Stimulated activated CD8-positive, alpha-beta memory T cell treated with anti-CD3 and anti-CD28 coated beads, Interleukin-15, amount 100 ng/mL, for 4 hours (primary cell): ENCODE measurements around the gene TRMT6.

Source experiments
- DNase-seq, 2 donors: peaks; one replicate each; pipeline ENCODE4 v3.0.0-alpha.2; 2020; ENCODE audit warnings: low read depth in 2 of 2

TRMT6 gene

GRCh38 chr20:5950271-5951031, at the start of gene TRMT6, which contains the start of gene MCM8:
TRMT6 (minus strand) TSS chr20:5950533; CDS start chr20:5950405, 128 bp downstream.
MCM8 (plus strand) TSS chr20:5950652; CDS start chr20:5952016, 1,364 bp downstream.
- DNase-seq = peak; percentile 93

DNA sequence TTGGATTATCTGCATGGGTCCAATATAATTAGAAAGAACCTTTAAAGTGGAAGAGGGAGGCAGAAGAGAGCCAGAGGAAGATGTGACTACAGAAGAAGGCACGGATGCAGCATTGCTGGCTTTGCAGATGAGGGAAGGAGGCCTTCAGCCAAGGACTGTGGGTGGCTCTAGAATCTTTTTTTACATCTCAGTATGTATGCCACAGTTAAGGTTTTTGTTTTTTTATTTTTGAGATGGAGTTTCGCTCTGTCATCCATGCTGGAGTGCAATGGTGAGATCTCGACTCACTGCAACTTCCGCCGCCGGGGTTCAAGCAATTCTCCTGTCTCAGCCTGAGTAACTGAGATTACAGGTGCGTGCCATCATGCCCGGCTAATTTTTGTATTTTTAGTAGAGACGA, 49.5 kb upstream of the TRMT6 start:
- no peak for DNase-seq

DNA sequence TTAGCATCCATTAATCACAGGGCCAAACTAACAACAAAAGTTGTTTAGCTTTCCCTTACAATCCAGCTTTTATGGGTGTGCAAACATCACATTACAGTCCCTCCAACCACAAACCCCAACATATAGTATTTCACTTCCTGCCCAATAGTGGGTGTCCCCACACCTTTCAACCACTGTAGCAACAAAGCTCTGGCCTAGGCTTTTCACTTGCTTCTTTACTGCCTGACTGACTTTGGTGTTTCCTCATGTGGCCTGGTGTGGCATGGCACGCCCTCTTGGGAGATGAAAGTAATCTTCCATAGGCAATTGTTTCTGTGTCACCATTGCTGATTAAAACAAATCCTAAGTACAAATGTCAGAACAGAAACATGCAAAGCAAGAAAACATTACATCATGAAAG, 46.4 kb upstream of the TRMT6 start:
- DNase-seq = peak in 1 of 2 donors; percentile 9

- DNase-seq = no peak
Measured at GRCh38 chr20:5991623-5992441, 41.5 kb upstream of the TRMT6 start.

DNA sequence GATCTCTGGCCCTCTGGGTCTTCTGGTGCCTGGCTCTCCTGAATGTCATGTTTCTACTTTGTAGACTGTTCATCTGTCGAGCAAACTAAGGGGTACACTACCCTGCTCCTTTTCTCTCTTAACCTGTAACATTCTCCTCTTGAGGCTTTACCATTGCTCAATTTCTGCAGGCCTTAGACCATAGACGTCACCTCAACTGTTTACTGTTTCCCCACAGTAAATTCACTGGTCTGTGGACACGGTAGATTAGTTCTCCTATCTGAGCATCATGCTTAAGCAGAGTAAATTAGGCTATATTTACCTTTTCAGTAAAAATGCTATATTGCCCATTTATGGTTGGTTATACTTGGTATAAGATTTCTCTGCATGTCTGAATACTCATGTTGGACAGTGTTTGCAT, 40.6 kb upstream of the TRMT6 start:
- no peak for DNase-seq

DNA sequence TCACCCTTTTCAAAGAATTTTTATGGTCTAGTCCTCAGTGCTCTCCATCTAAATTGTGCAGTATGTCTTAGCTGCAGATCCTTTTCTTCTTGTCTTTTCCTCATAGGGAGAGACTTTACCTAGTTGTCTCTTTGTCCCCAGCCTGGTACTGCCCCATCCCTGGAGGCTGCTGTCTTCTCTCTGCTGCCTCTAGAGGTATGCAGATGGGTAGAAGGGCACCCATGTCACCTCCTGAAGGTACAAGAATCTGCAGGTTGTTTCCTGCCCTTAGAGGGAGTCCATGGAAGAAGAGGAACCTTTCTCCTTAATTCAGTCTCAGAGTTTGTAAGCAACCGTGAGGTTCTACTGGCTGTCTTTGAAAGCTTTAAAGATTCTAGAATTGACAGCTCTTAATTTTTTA, 39.2 kb upstream of the TRMT6 start:
- no peak for DNase-seq

- no peak for DNase-seq
Measured at GRCh38 chr20:5987383-5987782, 37.0 kb upstream of the TRMT6 start.

DNA sequence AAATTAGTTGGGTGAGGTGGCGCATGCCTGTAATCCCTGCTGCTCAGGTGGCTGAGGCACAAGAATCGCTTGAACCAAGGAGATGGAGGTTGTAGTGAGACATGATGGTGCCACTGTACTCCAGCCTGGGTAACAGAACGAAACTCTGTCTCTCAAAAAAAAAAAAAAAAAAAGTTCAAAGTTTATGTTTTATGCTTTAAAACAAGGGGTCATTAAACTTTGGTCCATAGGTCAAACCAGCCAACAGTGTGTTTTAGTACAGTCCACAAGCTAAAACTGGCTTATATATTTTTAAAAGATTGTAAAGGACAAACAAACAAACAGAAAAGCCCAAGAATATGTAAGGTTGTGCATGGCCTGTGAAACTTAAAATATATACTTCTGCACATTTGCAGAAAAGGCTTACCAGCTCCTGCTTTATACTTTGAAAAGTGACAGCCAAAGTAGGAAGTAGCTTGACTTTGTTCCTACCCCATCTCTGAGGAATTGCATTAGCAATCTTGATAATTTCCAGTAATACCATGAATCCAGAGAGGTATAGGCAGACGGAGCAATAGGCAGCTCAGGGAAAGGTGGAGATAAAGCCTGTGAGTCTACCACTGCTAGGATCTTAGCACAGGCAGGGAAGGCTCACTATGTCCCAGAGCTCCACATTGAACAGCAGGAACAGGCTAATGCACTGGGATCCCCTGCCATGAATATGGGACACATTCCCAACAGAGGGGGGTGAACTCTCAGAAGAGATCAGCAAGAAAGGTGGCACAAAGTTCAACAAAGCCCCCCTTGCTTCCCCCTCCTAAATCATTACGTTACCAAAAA, 30.6 kb upstream of the TRMT6 start:
- no peak for DNase-seq

GRCh38 chr20:5979801-5980200, 29.5 kb upstream of the TRMT6 start:
- DNase-seq = no peak

GRCh38 chr20:5977975-5978374, 27.6 kb upstream of the TRMT6 start:
- no peak for DNase-seq

DNA sequence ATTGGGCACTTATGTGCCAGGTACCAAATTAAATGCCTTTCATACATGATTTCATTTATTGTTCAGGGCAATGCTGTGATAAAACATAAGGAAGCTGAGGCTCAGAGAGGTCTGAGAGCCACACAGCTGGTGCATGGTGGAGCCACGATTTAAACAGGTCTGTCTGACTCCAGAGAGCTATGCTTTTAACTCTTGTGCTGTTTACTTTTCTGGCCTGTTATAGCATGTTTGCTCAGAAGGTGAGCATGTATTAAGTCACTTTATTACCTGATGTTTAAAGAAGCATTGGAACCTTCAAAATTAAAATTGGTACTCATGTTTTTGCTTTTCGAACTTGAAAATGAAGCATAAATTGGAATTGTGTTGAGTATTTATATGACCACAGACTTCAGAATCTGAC, 26.9 kb upstream of the TRMT6 start:
- no peak for DNase-seq

- no peak for DNase-seq
Measured at GRCh38 chr20:5975778-5976177, 25.4 kb upstream of the TRMT6 start.

DNA sequence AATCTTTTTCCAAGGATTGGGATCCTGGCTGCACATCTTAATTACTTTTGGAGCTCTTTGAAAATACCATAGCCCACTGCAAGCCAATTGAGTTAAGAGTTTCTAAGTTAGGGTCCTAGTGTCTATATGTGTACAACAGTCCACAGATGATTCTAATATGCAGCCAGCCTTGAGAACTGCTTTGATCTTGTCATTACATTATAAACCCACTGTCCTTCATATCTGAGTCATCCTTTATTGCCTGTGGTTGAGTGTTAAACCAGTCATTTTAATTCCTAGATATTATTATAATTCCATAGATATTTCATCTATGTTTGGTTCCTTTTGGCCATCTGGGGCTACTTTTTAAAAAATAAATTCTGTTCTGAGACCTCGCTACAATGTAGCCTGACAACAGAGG, 24.2 kb upstream of the TRMT6 start:
- no peak for DNase-seq

- no peak for DNase-seq
Measured at GRCh38 chr20:5973971-5974370, 23.6 kb upstream of the TRMT6 start.

DNA sequence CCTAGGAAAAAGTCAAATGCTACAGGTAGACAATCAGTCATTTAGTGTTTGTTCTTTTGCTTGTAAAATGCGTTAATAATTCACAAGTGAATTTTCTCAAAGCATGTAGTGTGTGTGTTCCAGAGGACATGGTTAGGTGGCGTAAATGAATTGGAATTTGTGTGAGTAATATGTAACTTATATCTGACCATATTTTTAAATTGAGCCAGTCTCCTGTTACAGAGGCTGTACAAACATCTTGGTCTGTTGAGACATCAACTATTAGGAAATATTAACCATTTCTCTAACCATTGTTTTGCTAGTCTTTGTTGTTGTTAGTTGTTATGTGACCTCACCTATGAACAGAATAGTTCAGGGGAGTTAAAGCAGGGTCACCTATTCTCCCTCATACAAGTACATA, 22.8 kb upstream of the TRMT6 start:
- DNase-seq = no peak

DNA sequence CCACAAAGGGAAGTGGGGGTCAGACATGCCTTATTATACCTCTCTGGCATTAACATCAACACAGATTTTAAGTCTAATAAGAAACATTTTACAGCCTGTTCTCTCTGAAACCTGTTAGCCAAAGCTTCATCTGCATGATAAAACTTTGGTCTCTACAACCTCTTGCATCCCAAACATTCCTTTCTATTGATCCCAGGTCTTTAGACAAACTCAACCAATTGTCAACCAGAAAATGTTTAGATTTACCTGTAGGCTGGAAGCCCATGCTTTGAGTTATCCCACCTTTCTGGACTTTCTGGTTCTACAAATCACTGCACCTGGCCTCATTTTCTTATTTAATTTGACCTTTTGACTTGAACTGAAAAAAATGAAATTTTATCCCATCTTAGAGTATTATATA, 20.9 kb upstream of the TRMT6 start:
- DNase-seq = no peak

DNA sequence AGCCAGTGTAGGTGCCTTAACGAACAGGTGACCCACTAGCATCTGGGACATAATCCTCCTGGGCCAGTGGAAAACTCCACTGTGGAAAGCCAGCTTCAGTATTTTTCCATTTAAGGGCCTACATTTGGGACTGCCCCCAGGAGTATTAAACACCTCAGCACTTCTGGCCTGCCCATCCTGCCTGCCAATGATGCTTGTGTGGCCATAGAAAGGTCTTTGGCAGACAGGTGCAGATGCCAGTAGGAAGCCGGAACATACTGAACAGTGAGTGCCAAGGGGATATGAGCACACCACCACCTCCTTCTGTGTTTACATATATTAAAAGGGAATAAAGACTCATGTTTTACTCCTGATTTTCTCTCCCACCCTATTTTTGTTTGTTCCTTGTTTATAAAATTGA, 20.0 kb upstream of the TRMT6 start:
- DNase-seq = no peak

DNA sequence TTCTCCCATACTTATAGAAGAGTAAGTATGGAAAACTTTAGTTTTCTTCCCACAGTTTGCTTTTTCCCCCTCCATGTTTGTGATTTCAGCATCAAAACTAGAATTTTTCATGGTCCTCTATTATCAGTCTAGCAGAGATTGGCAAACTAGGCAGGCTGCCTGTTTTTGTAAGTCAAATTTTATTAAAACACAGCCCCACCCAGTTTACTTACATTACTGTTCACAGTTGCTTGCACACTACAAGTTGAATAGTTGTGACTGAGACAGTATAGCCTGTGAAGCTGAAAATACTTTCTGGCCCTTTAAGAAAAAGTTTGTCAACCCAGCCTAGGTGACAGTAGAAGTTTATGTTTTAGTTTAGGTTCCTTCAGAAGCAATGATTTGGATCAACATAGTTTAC, 19.6 kb upstream of the TRMT6 start:
- no peak for DNase-seq

DNA sequence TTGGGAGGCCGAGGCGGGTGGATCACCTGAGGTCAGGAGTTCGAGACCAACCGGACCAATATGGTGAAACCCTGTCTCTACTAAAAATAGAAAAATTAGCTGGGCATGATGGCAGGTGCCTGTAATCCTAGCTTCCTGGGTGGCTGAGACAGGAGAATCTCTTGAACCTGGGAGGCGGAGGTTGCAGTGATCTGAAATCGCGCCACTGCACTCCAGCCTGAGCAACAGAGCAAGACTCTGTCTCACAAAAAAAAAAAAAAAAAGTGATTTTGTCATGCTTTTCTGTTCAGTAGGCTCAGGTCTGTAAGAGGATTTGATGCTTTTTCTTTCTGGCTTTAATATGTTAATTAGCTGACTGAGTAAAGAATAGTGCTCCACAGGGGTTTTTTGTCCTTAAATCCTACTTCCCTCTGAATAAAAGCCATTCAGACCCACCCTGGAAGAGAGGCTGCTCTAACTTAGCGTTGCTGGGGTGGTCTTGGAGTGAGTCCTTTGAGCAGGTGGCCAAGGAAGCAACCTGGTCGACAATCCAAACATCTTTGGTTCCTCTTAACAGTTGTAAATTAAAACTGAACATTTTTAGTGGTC, 19.1 kb upstream of the TRMT6 start:
- DNase-seq = no peak

- no peak for DNase-seq
Measured at GRCh38 chr20:5968462-5968861, 18.1 kb upstream of the TRMT6 start.

DNA sequence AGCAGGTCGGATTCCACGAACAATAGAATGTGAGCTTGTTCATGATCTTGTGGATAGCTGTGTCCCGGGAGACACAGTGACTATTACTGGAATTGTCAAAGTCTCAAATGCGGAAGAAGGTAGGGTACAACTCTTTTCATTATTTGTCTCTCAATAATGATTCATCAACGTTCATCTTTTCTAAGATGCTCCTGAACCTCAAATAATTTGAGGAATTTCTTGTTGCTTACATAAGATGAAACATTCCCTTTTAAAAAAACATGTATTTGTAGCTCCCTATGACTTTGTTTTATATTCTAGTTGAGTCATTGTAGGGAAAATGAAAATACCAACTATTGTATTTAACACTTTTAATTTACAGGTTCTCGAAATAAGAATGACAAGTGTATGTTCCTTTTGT, 17.1 kb upstream of the TRMT6 start:
- DNase-seq = no peak

DNA sequence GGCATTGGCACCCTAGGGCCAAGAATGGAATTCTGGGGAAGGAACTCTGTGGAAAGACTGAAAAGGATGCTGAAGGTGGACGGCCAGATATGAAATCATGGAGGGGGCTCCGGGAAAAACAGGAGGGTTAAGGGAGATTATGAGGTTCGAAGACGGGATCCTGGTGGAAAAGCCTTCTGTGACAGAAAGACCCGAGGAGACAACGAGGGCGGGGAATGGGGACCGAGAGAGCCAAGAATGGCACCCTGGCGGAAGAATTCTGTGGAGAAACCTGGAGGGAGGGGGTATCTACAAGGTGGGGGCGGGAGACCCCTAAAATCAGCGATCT, 426 bp downstream of the TRMT6 start:
- DNase-seq = no peak
